B cell (primary cell): ENCODE measurements around the gene PTPRM. TPM values are rescaled to one million over a fixed set of nuclear protein-coding genes. Genes with fewer than 3 reads are reported as not detected.

Experiments used
- ATAC-seq: fragments of 200-7000 bp; cut with Tn5 transposase; one replicate; pipeline ENCODE4 v1.10.0; 2021; ENCODE audit warnings: low read depth, mild to moderate bottlenecking, moderate number of reproducible peaks, moderate library complexity
- CTCF ChIA-PET: fragments of 350-600 bp; sonication (Branson Sonifier 250); formaldehyde crosslinking; loops from one replicate; lab custom pipeline; 2021; ENCODE audit warnings: antibody characterized with exemption, inconsistent platforms; lab: Charles Lee
- POLR2A ChIA-PET: fragments of 350-600 bp; sonication (Branson Sonifier 250); formaldehyde crosslinking; loops from one replicate; lab custom pipeline; 2021; ENCODE audit warnings: antibody characterized with exemption; lab: Charles Lee
- DNase-seq: peaks from one replicate; pipeline ENCODE4 v3.0.0; 2013
- H2AFZ ChIP-seq: 2 replicates; pipeline ENCODE4 v1.6.1; 2012; ENCODE audit warnings: mild to moderate bottlenecking, low read depth, low read length; ENCODE audit not compliant: insufficient read depth, poor library complexity, severe bottlenecking
- H3K27ac ChIP-seq, 2 donors: 1 replicate in 1 of 2; 2 replicates in 1 of 2; pipeline ENCODE4 v1.5.1; 2012 to 2013; ENCODE audit warnings: low read length in 2 of 2, mild to moderate bottlenecking in 2 of 2, moderate library complexity in 1 of 2
- H3K27me3 ChIP-seq, 4 experiments: fragments of 200-600 bp in 1 of 4; sonication (generic) in 1 of 4; replicated peaks in 1 of 4; 1 replicate in 2 of 4; 2 replicates in 2 of 4; pipeline versions ENCODE4 v1.6.1 to v1.7.0; 2013 to 2016; ENCODE audit warnings: low read length in 3 of 4, mild to moderate bottlenecking in 2 of 4, mixed read lengths in 1 of 4, moderate library complexity in 1 of 4; ENCODE audit not compliant: insufficient read depth in 4 of 4, control insufficient read depth in 3 of 4; ENCODE audit errors: control extremely low read depth in 1 of 4
- H3K36me3 ChIP-seq, 2 experiments: replicated peaks in 1 of 2; 1 replicate in 1 of 2; 2 replicates in 1 of 2; pipeline versions ENCODE4 v1.6.1 to v1.7.1; 2013; ENCODE audit warnings: low read length in 1 of 2; ENCODE audit not compliant: insufficient read depth in 2 of 2, control insufficient read depth in 1 of 2; ENCODE audit errors: control extremely low read depth in 1 of 2, extremely low read depth in 1 of 2
- H3K4me1 ChIP-seq, 2 donors: fragments of 200-600 bp in 1 of 2; sonication (generic) in 1 of 2; 1 replicate in 1 of 2; 2 replicates in 1 of 2; pipeline versions ENCODE4 v1.5.1 to v1.6.1; 2013 to 2017; ENCODE audit warnings: low read length in 2 of 2; ENCODE audit not compliant: control insufficient read depth in 2 of 2, insufficient read depth in 2 of 2
- H3K4me2 ChIP-seq: replicated peaks from 2 replicates; pipeline ENCODE3; 2012; ENCODE audit warnings: mild to moderate bottlenecking, low read depth, low read length; ENCODE audit not compliant: poor library complexity, severe bottlenecking
- H3K4me3 ChIP-seq, 5 experiments: fragments of 200-600 bp in 1 of 5; sonication (generic) in 1 of 5; 1 replicate in 3 of 5; 2 replicates in 2 of 5; pipeline versions ENCODE4 v1.5.1 to v1.7.0; 2011 to 2016; ENCODE audit warnings: low read length in 4 of 5, mild to moderate bottlenecking in 4 of 5, low read depth in 2 of 5, control low read depth in 1 of 5, moderate library complexity in 1 of 5; ENCODE audit not compliant: insufficient read depth in 1 of 5; ENCODE audit errors: control extremely low read depth in 1 of 5, extremely low read depth in 1 of 5
- H3K79me2 ChIP-seq: fragments of 200-600 bp; sonication (generic); one replicate; pipeline ENCODE4 v1.6.0; 2016; ENCODE audit warnings: low read length; ENCODE audit not compliant: control insufficient read depth, insufficient read depth
- H3K9ac ChIP-seq: fragments of 200-600 bp; sonication (generic); 2 replicates; pipeline ENCODE4 v1.6.1; 2017; ENCODE audit warnings: mild to moderate bottlenecking, low read length, moderate library complexity
- H3K9me3 ChIP-seq, 3 donors: one replicate each; pipeline versions ENCODE4 v1.6.1 to v1.7.1; 2013; ENCODE audit warnings: low read length in 2 of 3; ENCODE audit not compliant: control insufficient read depth in 2 of 3, insufficient read depth in 1 of 3; ENCODE audit errors: control extremely low read depth in 1 of 3
- H4K20me1 ChIP-seq: 2 replicates; pipeline ENCODE4 v1.6.0; 2012; ENCODE audit warnings: mild to moderate bottlenecking, low read length; ENCODE audit not compliant: insufficient read depth, control insufficient read depth, poor library complexity, severe bottlenecking
- H3K27ac Mint-ChIP-seq: one replicate; pipeline ENCODE4 v1.8.0; 2021; ENCODE audit warnings: mixed read lengths
- H3K27me3 Mint-ChIP-seq: one replicate; pipeline ENCODE4 v1.8.0; 2021; ENCODE audit warnings: mixed read lengths
- H3K4me1 Mint-ChIP-seq: one replicate; pipeline ENCODE4 v1.8.0; 2021; ENCODE audit warnings: mixed read lengths
- H3K4me3 Mint-ChIP-seq: one replicate; pipeline ENCODE4 v1.8.0; 2021; ENCODE audit warnings: mixed read lengths
- H3K9me3 Mint-ChIP-seq: one replicate; pipeline ENCODE4 v1.8.0; 2022; ENCODE audit warnings: mixed read lengths; ENCODE audit not compliant: insufficient read depth
- CTCF ChIP-seq: fragments of 200-600 bp; IDR thresholded peaks from one replicate; pipeline ENCODE4 v1.8.0; 2022; ENCODE audit warnings: antibody characterized with exemption, mild to moderate bottlenecking
- EZH2 ChIP-seq: IDR thresholded peaks from 2 replicates; pipeline ENCODE4 v1.6.1; 2012; ENCODE audit warnings: borderline replicate concordance, low read depth, mild to moderate bottlenecking, moderate library complexity, low read length; ENCODE audit not compliant: insufficient read depth, poor library complexity, severe bottlenecking
- WGBS: methylation state at CpG from one replicate; pipeline ENCODE4 v1.1.5; 2013; ENCODE audit warnings: missing lambda C conversion rate; ENCODE audit not compliant: insufficient coverage; 5-methylcytosine and 5-hydroxymethylcytosine counted together
- intact Hi-C: fragments of 100-400 bp; cut with micrococcal nuclease; formaldehyde crosslinking; loops from one replicate; pipeline ENCODE4 v1.10.0; 2022
- polyA plus RNA-seq: library from polyadenylated mRNA; depleted of rRNA; stranded (reverse); fragments of >200 nt; gene quantifications from 2 replicates; pipeline ENCODE4 v1.2.3, GENCODE V29; 2012
- total RNA-seq, 2 donors: library from RNA; stranded (reverse); fragments of 120-200 nt in 1 of 2; gene quantifications; 1 replicate in 1 of 2; 2 replicates in 1 of 2; pipeline versions ENCODE4 v1.2.3 to v1.2.4, GENCODE V29; 2013 to 2022

The PTPRM gene
- total and polyA plus RNA-seq, 2 donors (not counting 1 experiment from before 2014, with no cell fraction given): 0.20 to 0.89 TPM

DNA sequence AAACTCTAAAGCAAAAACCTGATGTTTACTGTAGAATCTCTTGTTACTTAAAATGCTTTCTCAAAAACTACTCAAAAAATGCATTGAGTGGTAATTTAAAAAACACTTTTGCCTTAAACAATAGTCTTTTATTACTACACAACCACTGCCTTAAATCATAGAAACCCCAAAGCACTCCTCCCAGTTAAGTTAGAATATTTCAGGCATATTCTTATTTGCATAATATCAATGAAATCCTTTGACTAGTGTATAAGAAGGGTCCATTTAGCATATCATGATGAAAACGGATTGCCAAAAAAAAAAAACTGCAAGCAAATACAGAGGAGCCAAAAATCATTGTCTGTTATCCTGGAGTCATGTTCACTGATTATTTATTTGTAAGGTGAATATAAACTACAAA, 119.2 kb downstream of the PTPRM start:
- no peaks in the 10 kb centered on the region for H4K20me1 ChIP-seq
- ATAC-seq: no peak
- POLR2A ChIA-PET: no interaction called here
- H3K4me1 ChIP-seq: no peaks in the 10 kb centered on the region
- TF ChIP-seq CTCF: no peak
- no peak for TF ChIP-seq EZH2
- Mint-ChIP-seq H3K27me3 (no peaks in the 10 kb centered on the region), H3K4me1 (no peaks in the 10 kb centered on the region), H3K9me3 (no peaks in the 10 kb centered on the region), H3K4me3 (no peak overlapping the region), H3K27ac (no peak overlapping the region)
- intact Hi-C loops: no loop called here
- no peaks in the 10 kb centered on the region for H3K79me2 ChIP-seq
- no CpG with 5 or more reads among the region's 1 CpG for WGBS
- H3K4me2 ChIP-seq: no peak overlapping the region
- CTCF ChIA-PET: no interaction called here
- no peak overlapping the region for H3K9ac ChIP-seq
- no peaks in the 10 kb centered on the region for H3K27me3 ChIP-seq
- no peak overlapping the region for H3K27ac ChIP-seq
- no peak overlapping the region for H2AFZ ChIP-seq
- no peaks in the 10 kb centered on the region for H3K36me3 ChIP-seq
- DNase-seq: no peak
- no peak overlapping the region for H3K4me3 ChIP-seq
- no peaks in the 10 kb centered on the region for H3K9me3 ChIP-seq

GRCh38 chr18:7688580-7688979, 121.5 kb downstream of the PTPRM start:
- intact Hi-C loops: no loop called here
- Mint-ChIP-seq H3K4me3 (no peak overlapping the region), H3K4me1 (no peaks in the 10 kb centered on the region), H3K27ac (no peak overlapping the region), H3K27me3 (no peaks in the 10 kb centered on the region), H3K9me3 (peaks cover 2% of the 10 kb centered on the region)
- 92% methylated on average over 3 of the region's 3 CpGs for WGBS
- H3K27ac ChIP-seq: no peak overlapping the region
- CTCF ChIA-PET: no interaction called here
- H3K9me3 ChIP-seq: no peaks in the 10 kb centered on the region
- ATAC-seq: no peak
- TF ChIP-seq EZH2: no peak
- POLR2A ChIA-PET: no interaction called here
- H2AFZ ChIP-seq: no peak overlapping the region
- no peaks in the 10 kb centered on the region for H3K79me2 ChIP-seq
- DNase-seq: no peak
- no peak overlapping the region for H3K9ac ChIP-seq
- H3K4me1 ChIP-seq: no peaks in the 10 kb centered on the region
- H4K20me1 ChIP-seq: no peaks in the 10 kb centered on the region
- no peaks in the 10 kb centered on the region for H3K27me3 ChIP-seq
- H3K4me3 ChIP-seq: no peak overlapping the region
- H3K4me2 ChIP-seq: no peak overlapping the region
- H3K36me3 ChIP-seq: no peaks in the 10 kb centered on the region
